ENCODE measurements around the gene IQCE. TPM values are rescaled to one million over a fixed set of nuclear protein-coding genes. Genes with fewer than 3 reads are reported as not detected.

IQCE gene
- total and polyA plus RNA-seq, 10 of the 15 experiments (the other 5 are each of a cell fraction or from before 2014, with no cell fraction given) = 0.37 to 8.1 (median 3.7) TPM

GRCh38 chr7:2555121-2556052 lies 3.4 kb upstream of the IQCE start, which contains the start of gene BRAT1:
BRAT1 (minus strand) TSS chr7:2555524; CDS start chr7:2554431, 1,093 bp downstream.
- peak within 1 kb of the TSS; percentile 99 for H3K27ac ChIP-seq (ENCODE audit: control insufficient read depth, insufficient read depth)
- H3K36me3 ChIP-seq (ENCODE audit: control insufficient read depth in 2 of 2, insufficient read depth in 2 of 2, low read length in 1 of 2) = no peaks in the 10 kb centered on the region; a peak in 1 of 4 replicates
- SMC1A ChIA-PET (ENCODE audit: uncharacterized antibody, unreplicated experiment) = no interaction called here
- peak within 1 kb of the TSS; percentile 98 for H3K9ac ChIP-seq (ENCODE audit: control insufficient read depth, insufficient read depth, low read length)
- ATAC-seq = peak; percentile 85
- POLR2A ChIA-PET = interaction anchor here (0.6 to 1.3 kb wide), 3 partner anchors 12 to 314 kb away, joined by 3 read pairs; no protein-coding TSS in a partner anchor
- H3K79me2 ChIP-seq (ENCODE audit: control insufficient read depth, insufficient read depth, low read length) = peaks cover 25% of the 10 kb centered on the region
- RAD21 ChIA-PET (ENCODE audit: unreplicated experiment) = no interaction called here
- in situ Hi-C loops (cut with MboI) = no loop called here
- H4K20me1 ChIP-seq (ENCODE audit: control insufficient read depth, insufficient read depth) = no peaks in the 10 kb centered on the region
- H3K4me2 ChIP-seq (ENCODE audit: control insufficient read depth, insufficient read depth) = peak within 1 kb of the TSS; percentile 94
- intact Hi-C loops (cut with micrococcal nuclease; ENCODE audit: unreplicated experiment) = no loop called here
- H3K4me3 ChIP-seq = peak within 1 kb of the TSS; percentile 96
- FAIRE-seq = peak; percentile 82
- H2AFZ ChIP-seq (ENCODE audit: control insufficient read depth, low read depth, low read length) = peak within 1 kb of the TSS; percentile 100
- H3K9me3 ChIP-seq (replicated peaks; ENCODE audit: control insufficient read depth, insufficient read depth, low read length) = no peaks in the 10 kb centered on the region
- CTCF ChIA-PET = interaction anchor here (1.0 kb wide), 1 partner anchor 87 kb away, joined by 4 read pairs; no protein-coding TSS in a partner anchor
- peak; percentile 41 for DNase-seq (ENCODE audit: low read depth, low spot score)
- WGBS (ENCODE audit: insufficient coverage, insufficient replicate concordance, low lambda C conversion rate, missing lambda C conversion rate) = 1% methylated on average over 58 of the region's 79 CpGs
- no peaks in the 10 kb centered on the region for H3K27me3 ChIP-seq (replicated peaks in 1 of 2; ENCODE audit: control insufficient read depth in 2 of 2, insufficient read depth in 2 of 2, low read length in 1 of 2)
- BruUV-seq (replicated peaks) = no TSS peak
- H3K4me1 ChIP-seq (ENCODE audit: control insufficient read depth, insufficient read depth, low read length) = peaks cover 17% of the 10 kb centered on the region
- TF ChIP-seq GABPA (IDR thresholded peaks at IDR 0.05; ENCODE audit: low read depth) (no peak), CBFB (IDR thresholded peaks at IDR 0.05; ENCODE audit: low read depth) (peak; percentile 56; the same call in 1 of the 2 replicates), SREBF2 (IDR thresholded peaks at IDR 0.05; ENCODE audit: low read length) (no peak), RELB (IDR thresholded peaks at IDR 0.05; ENCODE audit: low read depth) (peak; percentile 83), BHLHE40 (IDR thresholded peaks at IDR 0.05; ENCODE audit: borderline replicate concordance in 1 of 2, low read depth in 2 of 2, low read length in 1 of 2) (peak; percentile 97 to 99), CBX5 (IDR thresholded peaks at IDR 0.05; ENCODE audit: low read depth) (no peak), MYC (IDR thresholded peaks at IDR 0.05; ENCODE audit: insufficient read depth, insufficient read length, insufficient replicate concordance, low read length, severe bottlenecking) (peak; percentile 36), RELA (IDR thresholded peaks at IDR 0.05; ENCODE audit: borderline replicate concordance, partially characterized antibody) (peak; percentile 32), ZBTB40 (IDR thresholded peaks at IDR 0.05; ENCODE audit: borderline replicate concordance) (peak; percentile 48; the same call in 1 of the 2 replicates), MLLT1 (IDR thresholded peaks at IDR 0.05) (peak; percentile 65), HSF1 (IDR thresholded peaks at IDR 0.05; ENCODE audit: low read depth, low read length) (0 out of 2 replicates have a peak, but pooled peaks have one; percentile 29), ZBED1 (IDR thresholded peaks at IDR 0.05; ENCODE audit: borderline replicate concordance) (no peak), JUNB (IDR thresholded peaks at IDR 0.05) (no peak)
